ENCODE data around the gene EVL.

- TF ChIP-seq CTCF (IDR thresholded peaks at IDR 0.05) = peak in 3 of 5 experiments; percentile 18 to 36 (median 19)
- TF ChIP-seq POLR2A (IDR thresholded peaks at IDR 0.05) = no peak
Observed at GRCh38 chr14:100076133-100076532, 10.9 kb downstream of the EVL start.
